NB4 (cell line): ENCODE measurements around the gene DAAM1.

ENCODE experiments used
- DNase-seq: peaks from one replicate; pipeline ENCODE4 v3.0.0; 2010; ENCODE audit warnings: low read depth
- H3K4me3 ChIP-seq: one replicate; pipeline ENCODE4 v1.5.1; 2011; ENCODE audit warnings: mild to moderate bottlenecking, low read depth, low read length, moderate library complexity
- MYC ChIP-seq: IDR thresholded peaks from 2 replicates; pipeline ENCODE4 v1.6.1; 2011; ENCODE audit warnings: low read depth, low read length
- POLR2A ChIP-seq: IDR thresholded peaks from 2 replicates; pipeline ENCODE4 v1.6.1; 2011; ENCODE audit warnings: mild to moderate bottlenecking; ENCODE audit not compliant: insufficient read length; ENCODE audit errors: extremely low read depth
- TF ChIP-seq, protein P1 (sequence below): IDR thresholded peaks from one replicate; pipeline ENCODE4 v1.5.1; 2012; ENCODE audit warnings: low read depth, low read length
- TF ChIP-seq, protein P2 (sequence below): IDR thresholded peaks from 2 replicates; pipeline ENCODE4 v1.6.1; 2011; ENCODE audit warnings: low read depth, low read length

The DAAM1 gene

GRCh38 chr14:59272633-59273032, 84.2 kb downstream of the DAAM1 start:
- no peak for DNase-seq
- no peak overlapping the region for H3K4me3 ChIP-seq
- TF ChIP-seq, protein P1, sequence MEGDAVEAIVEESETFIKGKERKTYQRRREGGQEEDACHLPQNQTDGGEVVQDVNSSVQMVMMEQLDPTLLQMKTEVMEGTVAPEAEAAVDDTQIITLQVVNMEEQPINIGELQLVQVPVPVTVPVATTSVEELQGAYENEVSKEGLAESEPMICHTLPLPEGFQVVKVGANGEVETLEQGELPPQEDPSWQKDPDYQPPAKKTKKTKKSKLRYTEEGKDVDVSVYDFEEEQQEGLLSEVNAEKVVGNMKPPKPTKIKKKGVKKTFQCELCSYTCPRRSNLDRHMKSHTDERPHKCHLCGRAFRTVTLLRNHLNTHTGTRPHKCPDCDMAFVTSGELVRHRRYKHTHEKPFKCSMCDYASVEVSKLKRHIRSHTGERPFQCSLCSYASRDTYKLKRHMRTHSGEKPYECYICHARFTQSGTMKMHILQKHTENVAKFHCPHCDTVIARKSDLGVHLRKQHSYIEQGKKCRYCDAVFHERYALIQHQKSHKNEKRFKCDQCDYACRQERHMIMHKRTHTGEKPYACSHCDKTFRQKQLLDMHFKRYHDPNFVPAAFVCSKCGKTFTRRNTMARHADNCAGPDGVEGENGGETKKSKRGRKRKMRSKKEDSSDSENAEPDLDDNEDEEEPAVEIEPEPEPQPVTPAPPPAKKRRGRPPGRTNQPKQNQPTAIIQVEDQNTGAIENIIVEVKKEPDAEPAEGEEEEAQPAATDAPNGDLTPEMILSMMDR, result no peak
- TF ChIP-seq POLR2A (no peak), MYC (no peak)
- TF ChIP-seq, protein P2, sequence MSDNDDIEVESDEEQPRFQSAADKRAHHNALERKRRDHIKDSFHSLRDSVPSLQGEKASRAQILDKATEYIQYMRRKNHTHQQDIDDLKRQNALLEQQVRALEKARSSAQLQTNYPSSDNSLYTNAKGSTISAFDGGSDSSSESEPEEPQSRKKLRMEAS, result no peak

- no peak overlapping the region for H3K4me3 ChIP-seq
- TF ChIP-seq, protein P1, result no peak
- TF ChIP-seq, protein P2, result no peak
- TF ChIP-seq POLR2A, result no peak
- no peak for DNase-seq
Observed at GRCh38 chr14:59273737-59274136, 85.3 kb downstream of the DAAM1 start.

- peak; percentile 18 for DNase-seq
Observed at GRCh38 chr14:59274991-59275391, 86.5 kb downstream of the DAAM1 start.

GRCh38 chr14:59275668-59276067, 87.2 kb downstream of the DAAM1 start:
- TF ChIP-seq, protein P2, result no peak
- TF ChIP-seq, protein P1, result no peak
- TF ChIP-seq POLR2A, result no peak
- no peak for TF ChIP-seq MYC
- H3K4me3 ChIP-seq, result no peak overlapping the region
- peak; percentile 71 for DNase-seq

More at GRCh38 chr14:59274991-59275391, 86.5 kb downstream of the DAAM1 start:
- TF ChIP-seq MYC (no peak), POLR2A (no peak)
- TF ChIP-seq, protein P1, result no peak
- TF ChIP-seq, protein P2, result no peak
- H3K4me3 ChIP-seq, result no peak overlapping the region

DNA sequence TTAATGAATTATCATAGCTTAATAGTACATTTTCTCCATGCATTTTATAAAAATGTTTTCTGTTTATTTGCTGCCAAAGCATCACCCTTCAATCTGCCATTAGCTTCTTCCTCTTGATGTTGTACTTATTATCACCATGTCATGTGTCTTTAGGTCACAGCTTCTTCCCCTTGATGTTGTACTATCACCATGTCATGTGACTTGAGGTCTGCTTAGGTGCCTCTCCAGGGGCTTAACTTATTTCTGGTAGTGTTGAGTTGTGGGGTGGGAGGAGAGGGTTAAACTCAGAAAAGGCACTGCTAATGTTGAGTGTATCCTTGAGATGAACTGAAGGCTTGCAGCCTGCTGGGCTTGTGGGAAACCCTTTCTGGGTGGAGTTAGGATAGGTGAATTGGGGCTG, 87.8 kb downstream of the DAAM1 start:
- TF ChIP-seq, protein P2, result no peak
- TF ChIP-seq POLR2A (no peak), MYC (no peak)
- TF ChIP-seq, protein P1, result no peak
- no peak for DNase-seq
- no peak overlapping the region for H3K4me3 ChIP-seq

GRCh38 chr14:59277659-59278058, 89.2 kb downstream of the DAAM1 start:
- TF ChIP-seq, protein P2, result no peak
- TF ChIP-seq, protein P1, result no peak
- TF ChIP-seq MYC, result no peak
- DNase-seq, result no peak
- H3K4me3 ChIP-seq, result no peak overlapping the region
